ENCODE data around the gene DCAF10. TPM values are rescaled to one million over a fixed set of nuclear protein-coding genes. Genes with fewer than 3 reads are reported as not detected.

DCAF10 gene
- total and polyA plus RNA-seq, 10 of the 15 experiments (the other 5 are each of a cell fraction or from before 2014, with no cell fraction given): 3.9 to 21.7 (median 9.8) TPM

DNA sequence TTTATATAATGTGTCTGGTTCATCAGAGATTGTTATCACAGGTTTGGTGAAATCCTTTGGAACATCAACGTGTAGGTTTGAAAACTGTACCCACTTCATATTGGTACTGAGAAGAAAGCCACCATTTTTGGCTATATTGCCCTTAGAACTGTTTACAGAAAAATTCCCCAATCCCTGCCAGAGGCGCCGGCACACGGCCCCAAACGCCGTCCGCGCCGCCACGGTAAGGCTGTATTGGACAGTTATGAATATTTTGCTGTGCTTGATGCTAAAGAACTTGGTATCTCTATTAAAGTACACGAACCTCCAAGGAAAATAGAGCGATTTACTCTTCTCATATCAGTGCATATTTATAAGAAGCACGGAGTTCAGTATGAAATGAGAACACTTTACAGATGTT lies 35.2 kb downstream of the DCAF10 start:
- peaks cover 0 to 2% of the 10 kb centered on the region in 2 experiments; a peak in 1 of 4 replicates for H3K36me3 ChIP-seq (ENCODE audit: control insufficient read depth in 2 of 2, insufficient read depth in 2 of 2, low read length in 1 of 2)
- no peak overlapping the region for H3K27ac ChIP-seq (ENCODE audit: control insufficient read depth, insufficient read depth)
- H3K4me2 ChIP-seq (ENCODE audit: control insufficient read depth, insufficient read depth): no peak overlapping the region
- H3K4me1 ChIP-seq (ENCODE audit: control insufficient read depth, insufficient read depth, low read length): peaks cover 8% of the 10 kb centered on the region
- RAD21 ChIA-PET (ENCODE audit: unreplicated experiment): no interaction called here
- SMC1A ChIA-PET (ENCODE audit: uncharacterized antibody, unreplicated experiment): no interaction called here
- no peaks in the 10 kb centered on the region for H3K79me2 ChIP-seq (ENCODE audit: control insufficient read depth, insufficient read depth, low read length)
- H3K9ac ChIP-seq (ENCODE audit: control insufficient read depth, insufficient read depth, low read length): no peak overlapping the region
- no peaks in the 10 kb centered on the region for H3K27me3 ChIP-seq (replicated peaks in 1 of 2; ENCODE audit: control insufficient read depth in 2 of 2, insufficient read depth in 2 of 2, low read length in 1 of 2)
- ATAC-seq: no peak
- POLR2A ChIA-PET: no interaction called here
- H4K20me1 ChIP-seq (ENCODE audit: control insufficient read depth, insufficient read depth): no peaks in the 10 kb centered on the region
- CTCF ChIA-PET: no interaction called here
- no peak for DNase-seq (ENCODE audit: low read depth, low spot score)
- intact Hi-C loops (cut with micrococcal nuclease; ENCODE audit: unreplicated experiment): loop anchor here (5.0 kb wide), 1 partner anchor 54 kb away; no protein-coding TSS in a partner anchor
- 97% methylated on average over 13 of the region's 13 CpGs for WGBS (ENCODE audit: insufficient coverage, insufficient replicate concordance, low lambda C conversion rate, missing lambda C conversion rate)
- H3K9me3 ChIP-seq (replicated peaks; ENCODE audit: control insufficient read depth, insufficient read depth, low read length): no peaks in the 10 kb centered on the region
- no peak overlapping the region for H2AFZ ChIP-seq (ENCODE audit: control insufficient read depth, low read depth, low read length)
- no peak for FAIRE-seq
- in situ Hi-C loops (cut with MboI): no loop called here
- BruUV-seq (replicated peaks): no TSS peak
- TF ChIP-seq SIN3A (IDR thresholded peaks at IDR 0.05; ENCODE audit: low read depth, low read length) (no peak), CEBPB (IDR thresholded peaks at IDR 0.05; ENCODE audit: borderline replicate concordance in 1 of 2, low read depth in 2 of 2, low read length in 2 of 2) (no peak), E4F1 (IDR thresholded peaks at IDR 0.05; ENCODE audit: borderline replicate concordance, partially characterized antibody) (no peak), SKIL (IDR thresholded peaks at IDR 0.05; ENCODE audit: low read depth, poor library complexity, severe bottlenecking) (no peak), SIX5 (IDR thresholded peaks at IDR 0.05; ENCODE audit: low read depth, low read length, severe bottlenecking) (no peak), NR2C2 (IDR thresholded peaks at IDR 0.05; ENCODE audit: borderline replicate concordance, control insufficient read depth, insufficient read length, low read depth) (no peak), YY1 (IDR thresholded peaks at IDR 0.05; ENCODE audit: low read depth, low read length) (no peak), NBN (IDR thresholded peaks at IDR 0.05) (no peak), RBBP5 (conservative IDR thresholded peaks at IDR 0.05) (no peak), EP300 (IDR thresholded peaks at IDR 0.05; ENCODE audit: borderline replicate concordance in 1 of 2, control insufficient read depth in 1 of 2, low read depth in 2 of 2, low read length in 2 of 2) (no peak)
- TF ChIP-seq, protein P1, sequence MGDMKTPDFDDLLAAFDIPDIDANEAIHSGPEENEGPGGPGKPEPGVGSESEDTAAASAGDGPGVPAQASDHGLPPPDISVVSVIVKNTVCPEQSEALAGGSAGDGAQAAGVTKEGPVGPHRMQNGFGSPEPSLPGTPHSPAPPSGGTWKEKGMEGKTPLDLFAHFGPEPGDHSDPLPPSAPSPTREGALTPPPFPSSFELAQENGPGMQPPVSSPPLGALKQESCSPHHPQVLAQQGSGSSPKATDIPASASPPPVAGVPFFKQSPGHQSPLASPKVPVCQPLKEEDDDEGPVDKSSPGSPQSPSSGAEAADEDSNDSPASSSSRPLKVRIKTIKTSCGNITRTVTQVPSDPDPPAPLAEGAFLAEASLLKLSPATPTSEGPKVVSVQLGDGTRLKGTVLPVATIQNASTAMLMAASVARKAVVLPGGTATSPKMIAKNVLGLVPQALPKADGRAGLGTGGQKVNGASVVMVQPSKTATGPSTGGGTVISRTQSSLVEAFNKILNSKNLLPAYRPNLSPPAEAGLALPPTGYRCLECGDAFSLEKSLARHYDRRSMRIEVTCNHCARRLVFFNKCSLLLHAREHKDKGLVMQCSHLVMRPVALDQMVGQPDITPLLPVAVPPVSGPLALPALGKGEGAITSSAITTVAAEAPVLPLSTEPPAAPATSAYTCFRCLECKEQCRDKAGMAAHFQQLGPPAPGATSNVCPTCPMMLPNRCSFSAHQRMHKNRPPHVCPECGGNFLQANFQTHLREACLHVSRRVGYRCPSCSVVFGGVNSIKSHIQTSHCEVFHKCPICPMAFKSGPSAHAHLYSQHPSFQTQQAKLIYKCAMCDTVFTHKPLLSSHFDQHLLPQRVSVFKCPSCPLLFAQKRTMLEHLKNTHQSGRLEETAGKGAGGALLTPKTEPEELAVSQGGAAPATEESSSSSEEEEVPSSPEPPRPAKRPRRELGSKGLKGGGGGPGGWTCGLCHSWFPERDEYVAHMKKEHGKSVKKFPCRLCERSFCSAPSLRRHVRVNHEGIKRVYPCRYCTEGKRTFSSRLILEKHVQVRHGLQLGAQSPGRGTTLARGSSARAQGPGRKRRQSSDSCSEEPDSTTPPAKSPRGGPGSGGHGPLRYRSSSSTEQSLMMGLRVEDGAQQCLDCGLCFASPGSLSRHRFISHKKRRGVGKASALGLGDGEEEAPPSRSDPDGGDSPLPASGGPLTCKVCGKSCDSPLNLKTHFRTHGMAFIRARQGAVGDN (IDR thresholded peaks at IDR 0.05): no peak
- TF ChIP-seq, protein P2, sequence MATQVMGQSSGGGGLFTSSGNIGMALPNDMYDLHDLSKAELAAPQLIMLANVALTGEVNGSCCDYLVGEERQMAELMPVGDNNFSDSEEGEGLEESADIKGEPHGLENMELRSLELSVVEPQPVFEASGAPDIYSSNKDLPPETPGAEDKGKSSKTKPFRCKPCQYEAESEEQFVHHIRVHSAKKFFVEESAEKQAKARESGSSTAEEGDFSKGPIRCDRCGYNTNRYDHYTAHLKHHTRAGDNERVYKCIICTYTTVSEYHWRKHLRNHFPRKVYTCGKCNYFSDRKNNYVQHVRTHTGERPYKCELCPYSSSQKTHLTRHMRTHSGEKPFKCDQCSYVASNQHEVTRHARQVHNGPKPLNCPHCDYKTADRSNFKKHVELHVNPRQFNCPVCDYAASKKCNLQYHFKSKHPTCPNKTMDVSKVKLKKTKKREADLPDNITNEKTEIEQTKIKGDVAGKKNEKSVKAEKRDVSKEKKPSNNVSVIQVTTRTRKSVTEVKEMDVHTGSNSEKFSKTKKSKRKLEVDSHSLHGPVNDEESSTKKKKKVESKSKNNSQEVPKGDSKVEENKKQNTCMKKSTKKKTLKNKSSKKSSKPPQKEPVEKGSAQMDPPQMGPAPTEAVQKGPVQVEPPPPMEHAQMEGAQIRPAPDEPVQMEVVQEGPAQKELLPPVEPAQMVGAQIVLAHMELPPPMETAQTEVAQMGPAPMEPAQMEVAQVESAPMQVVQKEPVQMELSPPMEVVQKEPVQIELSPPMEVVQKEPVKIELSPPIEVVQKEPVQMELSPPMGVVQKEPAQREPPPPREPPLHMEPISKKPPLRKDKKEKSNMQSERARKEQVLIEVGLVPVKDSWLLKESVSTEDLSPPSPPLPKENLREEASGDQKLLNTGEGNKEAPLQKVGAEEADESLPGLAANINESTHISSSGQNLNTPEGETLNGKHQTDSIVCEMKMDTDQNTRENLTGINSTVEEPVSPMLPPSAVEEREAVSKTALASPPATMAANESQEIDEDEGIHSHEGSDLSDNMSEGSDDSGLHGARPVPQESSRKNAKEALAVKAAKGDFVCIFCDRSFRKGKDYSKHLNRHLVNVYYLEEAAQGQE (IDR thresholded peaks at IDR 0.05; ENCODE audit: low read depth, low read length): no peak
- no peak overlapping the region for H3K4me3 ChIP-seq

Measured in GM12878 (cell line).